Measurements from ENCODE around the gene NEDD9.

DNA sequence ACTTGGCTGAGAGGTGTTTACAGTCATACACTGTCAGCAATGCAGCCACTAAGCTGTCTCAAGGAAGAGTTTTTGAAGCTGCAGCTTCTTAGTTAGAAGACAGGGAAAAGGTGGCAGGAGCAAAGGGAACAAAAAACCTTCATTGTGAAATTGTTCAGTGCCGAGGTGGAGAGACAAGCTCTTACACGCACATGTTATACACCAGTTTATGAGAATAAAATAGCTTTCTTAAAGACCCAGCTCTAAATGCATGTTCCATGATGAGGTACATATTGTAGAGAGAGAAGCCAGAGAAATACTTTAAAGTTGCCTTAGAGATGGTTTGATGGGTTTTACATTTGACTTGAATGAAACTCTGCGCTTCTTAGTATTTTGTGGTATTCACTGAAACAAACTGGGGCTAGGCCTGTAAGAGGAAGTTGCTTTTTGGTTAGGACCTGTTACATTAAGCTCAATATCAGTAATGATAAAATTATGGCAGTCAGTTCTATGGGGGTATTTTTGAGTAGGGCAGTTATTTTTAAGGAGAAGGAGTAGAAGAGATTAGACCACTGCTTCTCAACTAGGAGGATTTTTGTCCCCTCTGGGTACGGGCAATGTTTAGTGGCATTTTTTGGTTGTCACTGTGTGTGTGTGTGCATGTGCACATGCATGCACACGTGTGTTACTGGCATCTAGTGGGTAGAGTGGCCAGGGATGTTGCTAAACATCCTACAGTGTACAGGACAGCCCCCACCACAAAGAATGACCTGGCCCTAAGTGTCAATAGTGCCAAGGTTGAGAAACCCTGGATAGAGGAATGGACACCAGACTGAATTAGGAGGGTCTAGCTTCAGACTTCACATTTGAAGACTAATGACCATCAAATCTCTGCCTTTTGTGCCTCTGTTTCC is 9.8 kb downstream of the NEDD9 start:
- TF ChIP-seq GATA3 (IDR thresholded peaks at IDR 0.05; ENCODE audit: low read depth, low read length) (no peak), GATA2 (IDR thresholded peaks at IDR 0.05; ENCODE audit: low read depth, low read length) (no peak)

All from SH-SY5Y (cell line).